Body of pancreas (tissue), 4 donors: Measurements from ENCODE around the gene FSTL5. TPM values are rescaled to one million over a fixed set of nuclear protein-coding genes. Genes with fewer than 3 reads are reported as not detected.

Experiments
- ATAC-seq: fragments of 150-250 bp; one replicate; pipeline ENCODE4 v1.9.1; 2016
- DNase-seq, 4 donors: peaks; one replicate each; pipeline ENCODE4 v3.0.0-alpha.2; 2019
- H3K27ac ChIP-seq, 4 donors: fragments of 200-600 bp; sonication (generic); 1 replicate in 3 of 4; 2 replicates in 1 of 4; pipeline versions ENCODE4 v1.5.1 to v1.6.1; 2016 to 2019; ENCODE audit warnings: mild to moderate bottlenecking in 1 of 4, mixed read lengths in 1 of 4, moderate library complexity in 1 of 4
- H3K27me3 ChIP-seq, 2 donors: fragments of 200-600 bp; sonication (generic); one replicate each; pipeline ENCODE4 v1.6.0; 2016; ENCODE audit warnings: mild to moderate bottlenecking in 1 of 2
- H3K36me3 ChIP-seq, 2 donors: fragments of 200-600 bp; sonication (generic); replicated peaks in 1 of 2; 2 replicates each; pipeline ENCODE4 v1.5.1; 2016; ENCODE audit warnings: low read depth in 2 of 2; ENCODE audit not compliant: insufficient read depth in 1 of 2
- H3K4me1 ChIP-seq: fragments of 200-600 bp; sonication (generic); one replicate; pipeline ENCODE4 v1.6.0; 2016
- H3K4me3 ChIP-seq, 2 donors: fragments of 200-600 bp; sonication (generic); 1 replicate in 1 of 2; 2 replicates in 1 of 2; pipeline ENCODE4 v1.5.1; 2016 to 2019
- H3K9me3 ChIP-seq, 3 donors: fragments of 200-600 bp; sonication (generic); 1 replicate in 2 of 3; 2 replicates in 1 of 3; pipeline ENCODE4 v1.5.1; 2016
- CTCF ChIP-seq, 7 experiments: fragments of 450-650 bp in 4 of 7; fragments of 200-600 bp in 3 of 7; sonication (generic) in 3 of 7; IDR thresholded peaks; one replicate each; pipeline ENCODE4 v1.5.1; 2016 to 2019; ENCODE audit warnings: antibody characterized with exemption in 7 of 7
- POLR2A ChIP-seq, 3 donors: fragments of 450-650 bp; IDR thresholded peaks; one replicate each; pipeline ENCODE4 v1.6.1; 2016; ENCODE audit warnings: antibody characterized with exemption in 3 of 3, mild to moderate bottlenecking in 2 of 3
- WGBS, 2 donors: methylation state at CpG; one replicate each; pipeline ENCODE4 v1.1.5; 2017; 5-methylcytosine and 5-hydroxymethylcytosine counted together
- intact Hi-C: fragments of 100-400 bp; cut with DNase I; formaldehyde crosslinking; loops from one replicate; pipeline ENCODE4 v1.15.1; 2023
- total RNA-seq, 2 donors: library from RNA; depleted of rRNA; stranded (reverse); fragments of >200 nt; gene quantifications; one replicate each; pipeline ENCODE4 v1.1.0, GENCODE V29; 2016

The FSTL5 gene
- total RNA-seq, 2 donors from 2014 or later, result 1.3 TPM; not detected in 1

- no peaks in the 10 kb centered on the region for H3K9me3 ChIP-seq
- no peak overlapping the region for H3K4me3 ChIP-seq
- no peaks in the 10 kb centered on the region for H3K4me1 ChIP-seq
- no peaks in the 10 kb centered on the region for H3K36me3 ChIP-seq
- TF ChIP-seq POLR2A (IDR thresholded peaks at IDR 0.05) (no peak), CTCF (IDR thresholded peaks at IDR 0.05) (no peak)
- WGBS, 2 donors, result 46 to 60% methylated on average over 2 of the region's 2 CpGs
- intact Hi-C loops, result no loop called here
- H3K27me3 ChIP-seq, result no peaks in the 10 kb centered on the region
- DNase-seq (no peak), ATAC-seq (no peak)
- no peak overlapping the region for H3K27ac ChIP-seq
Observed at GRCh38 chr4:161907590-161907955, 256.2 kb downstream of the FSTL5 start.

GRCh38 chr4:161906836-161907589, 256.8 kb downstream of the FSTL5 start:
- no peak overlapping the region for H3K4me3 ChIP-seq
- H3K4me1 ChIP-seq, result no peaks in the 10 kb centered on the region
- ATAC-seq (no peak), DNase-seq (no peak)
- no peaks in the 10 kb centered on the region for H3K36me3 ChIP-seq
- 60% methylated on average over 4 of the region's 4 CpGs for WGBS, 2 donors
- no peaks in the 10 kb centered on the region for H3K9me3 ChIP-seq
- H3K27me3 ChIP-seq, result no peaks in the 10 kb centered on the region
- no peak overlapping the region for H3K27ac ChIP-seq
- TF ChIP-seq POLR2A (IDR thresholded peaks at IDR 0.05), result no peak
- no peak for TF ChIP-seq CTCF (IDR thresholded peaks at IDR 0.05)
- intact Hi-C loops, result no loop called here

- TF ChIP-seq CTCF (IDR thresholded peaks at IDR 0.05) (no peak), POLR2A (IDR thresholded peaks at IDR 0.05) (no peak)
- Histone ChIP-seq H3K4me1 (no peaks in the 10 kb centered on the region), H3K9me3 (no peaks in the 10 kb centered on the region), H3K36me3 (no peaks in the 10 kb centered on the region), H3K4me3 (no peak overlapping the region), H3K27me3 (no peaks in the 10 kb centered on the region), H3K27ac (no peak overlapping the region)
- WGBS, 2 donors, result 70 to 76% methylated on average over 6 of the region's 6 CpGs
- DNase-seq, result no peak
- ATAC-seq, result no peak
- intact Hi-C loops, result no loop called here
Observed at GRCh38 chr4:161900110-161900509, 263.7 kb downstream of the FSTL5 start.

- ATAC-seq (no peak), DNase-seq (no peak)
- TF ChIP-seq POLR2A (IDR thresholded peaks at IDR 0.05) (no peak), CTCF (IDR thresholded peaks at IDR 0.05) (no peak)
- Histone ChIP-seq H3K4me3 (no peak overlapping the region), H3K4me1 (no peaks in the 10 kb centered on the region), H3K36me3 (no peaks in the 10 kb centered on the region), H3K27ac (no peak overlapping the region), H3K27me3 (no peaks in the 10 kb centered on the region), H3K9me3 (no peaks in the 10 kb centered on the region)
- 79 to 81% methylated on average over 6 of the region's 6 CpGs for WGBS, 2 donors
- intact Hi-C loops, result no loop called here
Observed at GRCh38 chr4:161894493-161895167, 269.2 kb downstream of the FSTL5 start.
